IMR-90 (cell line): ENCODE results near the gene SPATA31D4. TPM values are rescaled to one million over a fixed set of nuclear protein-coding genes. Genes with fewer than 3 reads are reported as not detected.

Experiments used
- ATAC-seq: fragments of 200-7000 bp; cut with Tn5 transposase; 2 replicates; pipeline ENCODE4 v1.9.1; 2020; ENCODE audit warnings: low read depth, mild to moderate bottlenecking, moderate library complexity
- BruUV-seq: library from RNA; stranded (reverse); fragments of 400-500 nt; replicated peaks from 2 replicates; lab custom pipeline; 2021; lab: Mats Ljungman, UMichigan
- CTCF ChIA-PET: fragments of 300-600 bp; formaldehyde crosslinking; extraction: SDS; loops from one replicate; lab custom pipeline; 2021; ENCODE audit warnings: antibody characterized with exemption; lab: Yijun Ruan, JAX
- POLR2A ChIA-PET: fragments of 300-600 bp; sonication (Branson Sonifier 250); formaldehyde crosslinking; loops from one replicate; lab custom pipeline; 2022; ENCODE audit warnings: antibody characterized with exemption; ENCODE audit not compliant: unreplicated experiment; lab: Charles Lee
- DNase-seq: peaks from one replicate; pipeline ENCODE4 v3.0.0; 2013
- H2AFZ ChIP-seq: replicated peaks from 2 replicates; pipeline ENCODE3; 2013; ENCODE audit warnings: low read length, mild to moderate bottlenecking; ENCODE audit not compliant: poor library complexity
- H2AK5ac ChIP-seq: 2 replicates; pipeline ENCODE4 v1.6.1; 2013; ENCODE audit warnings: low read depth, low read length, inconsistent platforms
- H2AK9ac ChIP-seq: replicated peaks from 2 replicates; pipeline ENCODE3; 2013; ENCODE audit warnings: mild to moderate bottlenecking, low read depth, low read length, moderate library complexity; ENCODE audit not compliant: poor library complexity
- H2BK120ac ChIP-seq: 2 replicates; pipeline ENCODE4 v1.6.1; 2013; ENCODE audit warnings: low read depth, low read length, inconsistent platforms
- H2BK15ac ChIP-seq: 3 replicates; pipeline ENCODE4 v1.6.1; 2013; ENCODE audit warnings: low read depth, low read length, inconsistent platforms
- H2BK20ac ChIP-seq: 2 replicates; pipeline ENCODE4 v1.6.1; 2013; ENCODE audit warnings: low read depth, mild to moderate bottlenecking, inconsistent platforms, low read length, moderate library complexity
- H2BK5ac ChIP-seq: 2 replicates; pipeline ENCODE4 v1.6.1; 2013; ENCODE audit warnings: mild to moderate bottlenecking, low read depth, low read length, inconsistent platforms; ENCODE audit not compliant: poor library complexity, severe bottlenecking
- H3K14ac ChIP-seq: replicated peaks from 2 replicates; pipeline ENCODE4 v1.6.1; 2013; ENCODE audit warnings: low read depth, low read length, inconsistent platforms
- H3K18ac ChIP-seq: 2 replicates; pipeline ENCODE4 v1.6.1; 2013; ENCODE audit warnings: low read depth, low read length, control low read depth
- H3K23ac ChIP-seq: 2 replicates; pipeline ENCODE4 v1.6.1; 2013; ENCODE audit warnings: low read depth, low read length, inconsistent platforms
- H3K27ac ChIP-seq: 2 replicates; pipeline ENCODE4 v1.5.1; 2013; ENCODE audit warnings: mild to moderate bottlenecking, control low read depth, low read length; ENCODE audit not compliant: insufficient read depth
- H3K27me3 ChIP-seq: 2 replicates; pipeline ENCODE4 v1.6.1; 2013; ENCODE audit warnings: low read length; ENCODE audit not compliant: control insufficient read depth, insufficient read depth
- H3K36me3 ChIP-seq: 2 replicates; pipeline ENCODE4 v1.6.1; 2013; ENCODE audit warnings: low read length, mixed read lengths; ENCODE audit not compliant: control insufficient read depth, insufficient read depth
- H3K4ac ChIP-seq: 2 replicates; pipeline ENCODE4 v1.6.1; 2013; ENCODE audit warnings: low read depth, low read length, inconsistent platforms
- H3K4me1 ChIP-seq: 2 replicates; pipeline ENCODE4 v1.6.1; 2013; ENCODE audit warnings: low read length, mixed read lengths; ENCODE audit not compliant: control insufficient read depth, insufficient read depth
- H3K4me2 ChIP-seq: 2 replicates; pipeline ENCODE4 v1.6.1; 2013; ENCODE audit warnings: low read depth, mild to moderate bottlenecking, control low read depth, low read length, moderate library complexity
- H3K4me3 ChIP-seq: 2 replicates; pipeline ENCODE4 v1.5.1; 2013; ENCODE audit warnings: low read depth, mild to moderate bottlenecking, control low read depth, low read length, moderate library complexity; ENCODE audit not compliant: insufficient read depth
- H3K56ac ChIP-seq: 2 replicates; pipeline ENCODE4 v1.6.1; 2013; ENCODE audit warnings: low read length, inconsistent platforms; ENCODE audit not compliant: insufficient read depth; ENCODE audit errors: extremely low read depth
- H3K79me1 ChIP-seq, 2 experiments: 2 replicates each; pipeline ENCODE4 v1.6.1; 2013; ENCODE audit warnings: low read length in 2 of 2, inconsistent platforms in 1 of 2, low read depth in 1 of 2
- H3K9ac ChIP-seq: 2 replicates; pipeline ENCODE4 v1.6.1; 2013; ENCODE audit warnings: low read depth, low read length, control low read depth
- H3K9me1 ChIP-seq: 2 replicates; pipeline ENCODE4 v1.6.1; 2013; ENCODE audit warnings: low read length, inconsistent platforms; ENCODE audit not compliant: insufficient read depth
- H3K9me3 ChIP-seq: 2 replicates; pipeline ENCODE4 v1.6.1; 2013; ENCODE audit warnings: low read length; ENCODE audit not compliant: control insufficient read depth, insufficient read depth
- H4K20me1 ChIP-seq: 2 replicates; pipeline ENCODE4 v1.6.1; 2013; ENCODE audit warnings: low read length, inconsistent platforms; ENCODE audit not compliant: insufficient read depth
- H4K5ac ChIP-seq: 2 replicates; pipeline ENCODE4 v1.6.1; 2013; ENCODE audit warnings: mild to moderate bottlenecking, low read depth, low read length, control low read depth
- H4K8ac ChIP-seq, 2 experiments: 2 replicates each; pipeline ENCODE4 v1.6.1; 2013; ENCODE audit warnings: low read depth in 2 of 2, low read length in 2 of 2, control low read depth in 1 of 2, inconsistent platforms in 1 of 2
- H4K91ac ChIP-seq: 2 replicates; pipeline ENCODE4 v1.6.1; 2013; ENCODE audit warnings: low read depth, low read length, inconsistent platforms; ENCODE audit not compliant: insufficient read depth
- CTCF ChIP-seq: conservative IDR thresholded peaks from 2 replicates; pipeline ENCODE4 v1.5.1; 2012; ENCODE audit warnings: mild to moderate bottlenecking, low read depth, low read length, improper control_type of control experiment
- FOS ChIP-seq: fragments of 150-350 bp; IDR thresholded peaks from 2 replicates; pipeline ENCODE4 v1.6.1; 2016; ENCODE audit warnings: low read depth, low read length
- MAZ ChIP-seq: IDR thresholded peaks from 2 replicates; pipeline ENCODE4 v1.6.1; 2012; ENCODE audit warnings: low read depth, mild to moderate bottlenecking, low read length, improper control_type of control experiment, moderate library complexity, borderline replicate concordance
- NFE2L2 ChIP-seq: fragments of 150-350 bp; IDR thresholded peaks from 2 replicates; pipeline ENCODE4 v1.6.1; 2016; ENCODE audit warnings: low read depth, mild to moderate bottlenecking, low read length
- POLR2A ChIP-seq: IDR thresholded peaks from 2 replicates; pipeline ENCODE4 v1.6.1; 2012; ENCODE audit warnings: mild to moderate bottlenecking, low read depth, low read length
- RAD21 ChIP-seq: IDR thresholded peaks from 2 replicates; pipeline ENCODE4 v1.6.1; 2012; ENCODE audit warnings: low read length, improper control_type of control experiment
- RCOR1 ChIP-seq: IDR thresholded peaks from 2 replicates; pipeline ENCODE4 v1.6.1; 2012; ENCODE audit warnings: mild to moderate bottlenecking, low read length, improper control_type of control experiment; ENCODE audit not compliant: insufficient replicate concordance
- RFX5 ChIP-seq: IDR thresholded peaks from 2 replicates; pipeline ENCODE4 v1.8.0; 2012; ENCODE audit warnings: low read depth, mild to moderate bottlenecking, low read length, moderate library complexity
- SMC3 ChIP-seq: fragments of 150-350 bp; IDR thresholded peaks from 2 replicates; pipeline ENCODE4 v1.6.1; 2016; ENCODE audit warnings: low read depth, mild to moderate bottlenecking, antibody characterized with exemption, low read length, moderate library complexity
- dilution Hi-C: fragments of 300-500 bp; cut with HindIII; formaldehyde crosslinking; loops from one replicate; pipeline ENCODE4 v1.14.3; 2018; ENCODE audit warnings: low sequenced_read_pairs; ENCODE audit not compliant: unreplicated experiment
- in situ Hi-C: fragments of 300-500 bp; cut with MboI; formaldehyde crosslinking; loops from 3 replicates; pipeline ENCODE4 v1.14.3; 2019; ENCODE audit warnings: low sequenced_read_pairs, inconsistent platforms, mixed read lengths
- intact Hi-C: fragments of 100-400 bp; cut with micrococcal nuclease; formaldehyde crosslinking; loops from 2 replicates; pipeline ENCODE4 v1.10.0; 2022
- polyA plus RNA-seq, 3 experiments: library from polyadenylated mRNA; depleted of rRNA; stranded (reverse); fragments of >200 nt; gene quantifications; 2 replicates each; pipeline ENCODE4 v1.2.3, GENCODE V29; 2012; ENCODE audit warnings: low replicate concordance in 1 of 3
- total RNA-seq: library from RNA; depleted of rRNA; stranded (reverse); fragments of >200 nt; gene quantifications from 2 replicates; pipeline ENCODE4 v1.2.3, GENCODE V29; 2012

The SPATA31D4 gene
- total and polyA plus RNA-seq, 2 of the 4 experiments (the other 2 are of a cell fraction) = not detected

DNA sequence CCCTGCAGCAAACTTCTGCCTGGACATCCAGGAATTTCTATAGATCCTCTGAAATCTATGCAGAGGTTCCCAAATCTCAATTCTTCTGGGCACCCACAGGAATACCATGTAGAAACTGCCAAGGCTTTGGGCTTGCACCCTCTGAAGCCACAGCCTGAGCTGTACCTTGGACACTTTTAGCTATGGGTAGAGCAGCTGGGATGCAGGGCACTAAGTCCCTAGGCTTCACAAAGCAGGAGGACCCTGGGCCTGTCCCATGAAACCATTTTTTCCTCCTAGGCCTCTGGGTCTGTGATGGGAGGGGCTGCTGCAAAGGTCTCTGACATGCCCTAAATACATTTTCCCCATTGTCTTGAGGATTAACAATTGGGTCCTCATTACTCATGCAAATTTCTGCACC is 27.4 kb downstream of the SPATA31D4 start:
- intact Hi-C loops = no loop called here
- dilution Hi-C loops = no loop called here
- POLR2A ChIA-PET = no interaction called here

More for the DNA sequence above, 27.4 kb downstream of the SPATA31D4 start:
- H2BK15ac ChIP-seq = no peak overlapping the region
- H3K4me2 ChIP-seq = no peak overlapping the region
- no peaks in the 10 kb centered on the region for H3K79me1 ChIP-seq
- H3K56ac ChIP-seq = no peak overlapping the region
- DNase-seq = no peak
- H2BK20ac ChIP-seq = no peak overlapping the region
- no peak overlapping the region for H2AK9ac ChIP-seq
- no peak for TF ChIP-seq MAZ
- TF ChIP-seq CTCF = no peak
- no peak for TF ChIP-seq RFX5
- no peak for TF ChIP-seq RAD21
- no peak for TF ChIP-seq FOS
- no peak for TF ChIP-seq RCOR1
- no peak for TF ChIP-seq SMC3
- TF ChIP-seq POLR2A = no peak
- no peak for TF ChIP-seq NFE2L2
- CTCF ChIA-PET = no interaction called here
- H2AFZ ChIP-seq = no peak overlapping the region
- no peak overlapping the region for H3K4me3 ChIP-seq
- H3K9me3 ChIP-seq = peaks cover 7% of the 10 kb centered on the region
- H2AK5ac ChIP-seq = no peak overlapping the region
- no peak overlapping the region for H4K5ac ChIP-seq
- no TSS peak for BruUV-seq
- H4K91ac ChIP-seq = no peak overlapping the region
- no peaks in the 10 kb centered on the region for H3K36me3 ChIP-seq
- H3K14ac ChIP-seq = no peak overlapping the region
- no peak overlapping the region for H3K23ac ChIP-seq
- no peak overlapping the region for H3K4ac ChIP-seq
- no peak overlapping the region for H3K18ac ChIP-seq
- no peak overlapping the region for H2BK5ac ChIP-seq
- H3K27me3 ChIP-seq = no peaks in the 10 kb centered on the region; the same call in 1 of the 2 replicates
- no peak overlapping the region for H3K9ac ChIP-seq
- H4K8ac ChIP-seq = no peak overlapping the region
- no peak overlapping the region for H3K27ac ChIP-seq
- no peaks in the 10 kb centered on the region for H3K9me1 ChIP-seq
- in situ Hi-C loops = no loop called here
- no peaks in the 10 kb centered on the region for H4K20me1 ChIP-seq
- no peak overlapping the region for H2BK120ac ChIP-seq
- ATAC-seq = no peak
- no peaks in the 10 kb centered on the region for H3K4me1 ChIP-seq
